ENCODE data around the gene MTHFS.

DNA sequence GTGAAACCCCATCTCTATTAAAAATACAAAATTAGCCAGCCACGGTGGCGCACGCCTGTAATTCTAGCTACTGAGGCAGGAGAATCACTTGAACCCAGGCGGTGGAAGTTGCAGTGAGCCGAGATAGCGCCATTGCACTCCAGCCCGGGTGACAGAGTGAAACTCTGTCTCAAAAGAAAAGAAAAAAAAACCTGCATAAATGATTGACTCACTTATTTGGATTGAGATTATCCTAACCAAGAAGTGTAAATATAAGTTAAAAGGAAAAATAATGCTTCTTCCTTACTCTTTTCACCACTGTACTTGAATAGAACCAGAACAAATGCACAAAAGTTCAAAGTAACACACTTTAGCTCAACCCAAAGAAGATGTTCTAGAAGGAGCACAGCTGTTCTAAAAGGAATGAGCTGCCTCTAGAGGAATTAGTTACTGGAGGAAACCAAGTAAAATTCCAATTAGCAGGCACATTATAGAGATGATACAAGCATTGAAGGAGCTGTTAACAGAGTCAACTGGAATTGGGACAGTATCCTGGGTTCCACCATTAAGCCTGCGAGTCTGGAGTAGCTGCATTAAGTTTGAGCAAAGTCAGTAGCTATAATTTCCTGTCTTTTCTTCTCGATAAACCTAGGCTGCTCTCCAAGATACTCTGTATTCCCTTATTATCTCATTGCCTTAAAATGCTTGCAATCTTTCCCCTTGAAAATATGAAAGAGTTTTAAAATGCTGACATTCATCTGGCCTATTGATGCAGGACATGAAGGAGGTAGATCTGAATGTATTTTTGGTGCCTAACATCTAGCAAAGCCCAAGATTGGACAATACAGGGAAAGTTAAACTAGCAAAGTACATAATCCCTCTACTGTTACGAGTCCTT is 9.5 kb downstream of the MTHFS start:
- TF ChIP-seq, protein P1, sequence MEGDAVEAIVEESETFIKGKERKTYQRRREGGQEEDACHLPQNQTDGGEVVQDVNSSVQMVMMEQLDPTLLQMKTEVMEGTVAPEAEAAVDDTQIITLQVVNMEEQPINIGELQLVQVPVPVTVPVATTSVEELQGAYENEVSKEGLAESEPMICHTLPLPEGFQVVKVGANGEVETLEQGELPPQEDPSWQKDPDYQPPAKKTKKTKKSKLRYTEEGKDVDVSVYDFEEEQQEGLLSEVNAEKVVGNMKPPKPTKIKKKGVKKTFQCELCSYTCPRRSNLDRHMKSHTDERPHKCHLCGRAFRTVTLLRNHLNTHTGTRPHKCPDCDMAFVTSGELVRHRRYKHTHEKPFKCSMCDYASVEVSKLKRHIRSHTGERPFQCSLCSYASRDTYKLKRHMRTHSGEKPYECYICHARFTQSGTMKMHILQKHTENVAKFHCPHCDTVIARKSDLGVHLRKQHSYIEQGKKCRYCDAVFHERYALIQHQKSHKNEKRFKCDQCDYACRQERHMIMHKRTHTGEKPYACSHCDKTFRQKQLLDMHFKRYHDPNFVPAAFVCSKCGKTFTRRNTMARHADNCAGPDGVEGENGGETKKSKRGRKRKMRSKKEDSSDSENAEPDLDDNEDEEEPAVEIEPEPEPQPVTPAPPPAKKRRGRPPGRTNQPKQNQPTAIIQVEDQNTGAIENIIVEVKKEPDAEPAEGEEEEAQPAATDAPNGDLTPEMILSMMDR (IDR thresholded peaks at IDR 0.05): no peak
- no peak for TF ChIP-seq POLR2A (IDR thresholded peaks at IDR 0.05)
